Progenitor cell of endocrine pancreas (in vitro differentiated cells): Measurements from ENCODE around the gene DOCK2. TPM values are rescaled to one million over a fixed set of nuclear protein-coding genes. Genes with fewer than 3 reads are reported as not detected.

Source experiments
- DNase-seq: peaks from one replicate; pipeline ENCODE4 v3.0.0; 2021; ENCODE audit warnings: low spot score; ENCODE audit not compliant: unreplicated experiment
- H3K27ac Mint-ChIP-seq: 2 replicates; pipeline ENCODE4 v1.8.0; 2021; ENCODE audit warnings: mild to moderate bottlenecking, moderate library complexity, mixed read lengths
- H3K27me3 Mint-ChIP-seq: 2 replicates; pipeline ENCODE4 v1.8.0; 2021; ENCODE audit warnings: mixed read lengths
- H3K36me3 Mint-ChIP-seq: 2 replicates; pipeline ENCODE4 v1.8.0; 2022; ENCODE audit warnings: mixed read lengths; ENCODE audit not compliant: insufficient read depth
- H3K4me1 Mint-ChIP-seq: 2 replicates; pipeline ENCODE4 v1.8.0; 2021; ENCODE audit warnings: low read depth, mixed read lengths
- H3K4me3 Mint-ChIP-seq: 2 replicates; pipeline ENCODE4 v1.8.0; 2021; ENCODE audit warnings: low read depth, mild to moderate bottlenecking, moderate library complexity, mixed read lengths
- H3K9me3 Mint-ChIP-seq: 2 replicates; pipeline ENCODE4 v1.8.0; 2021; ENCODE audit warnings: low read depth, mixed read lengths
- CTCF ChIP-seq: fragments of 200-600 bp; sonication (generic); IDR thresholded peaks from one replicate; pipeline ENCODE4 v1.5.0; 2021; ENCODE audit warnings: antibody characterized with exemption, mild to moderate bottlenecking; ENCODE audit not compliant: unreplicated experiment
- total RNA-seq: library from RNA; stranded (reverse); gene quantifications from 2 replicates; pipeline ENCODE4 v1.2.1, GENCODE V29; 2021

Gene DOCK2
- total RNA-seq, 1 donor from 2014 or later = not detected

GRCh38 chr5:169648725-169649310 lies 11.7 kb downstream of the DOCK2 start:
- H3K36me3 Mint-ChIP-seq = no peaks in the 10 kb centered on the region
- peaks cover 6% of the 10 kb centered on the region for H3K4me1 Mint-ChIP-seq
- H3K9me3 Mint-ChIP-seq = no peaks in the 10 kb centered on the region
- no peak for DNase-seq
- no peak for TF ChIP-seq CTCF
- no peak overlapping the region for H3K27ac Mint-ChIP-seq
- no peak overlapping the region for H3K4me3 Mint-ChIP-seq
- H3K27me3 Mint-ChIP-seq = peaks cover 29% of the 10 kb centered on the region

DNA sequence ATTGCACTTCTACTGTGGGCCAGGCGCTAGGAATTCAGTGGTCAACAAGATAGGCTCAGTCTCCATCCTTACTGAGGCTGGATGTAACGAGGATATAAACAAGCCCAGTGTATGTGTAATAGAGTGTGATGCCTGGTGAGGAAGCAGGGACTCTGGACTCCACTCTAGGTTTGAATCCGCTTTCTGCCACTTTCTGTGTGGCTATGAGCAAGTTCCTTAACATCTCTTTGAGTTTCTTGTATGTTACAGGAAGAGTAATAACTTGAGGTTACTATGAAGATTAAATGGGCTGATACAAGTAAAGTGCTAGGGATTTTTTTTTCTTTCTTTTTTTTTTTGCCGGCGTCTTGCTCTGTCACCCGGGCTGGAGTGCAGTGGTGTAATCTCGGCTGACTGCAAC lies 12.4 kb downstream of the DOCK2 start:
- H3K9me3 Mint-ChIP-seq = no peaks in the 10 kb centered on the region
- H3K4me1 Mint-ChIP-seq = peaks cover 6% of the 10 kb centered on the region
- H3K27ac Mint-ChIP-seq = no peak overlapping the region
- no peaks in the 10 kb centered on the region for H3K36me3 Mint-ChIP-seq
- no peak overlapping the region for H3K4me3 Mint-ChIP-seq
- H3K27me3 Mint-ChIP-seq = peaks cover 28% of the 10 kb centered on the region
- TF ChIP-seq CTCF = no peak
- DNase-seq = no peak

- no peak overlapping the region for H3K27ac Mint-ChIP-seq
These were observed 13.7 kb downstream of the DOCK2 start for GRCh38 chr5:169650701-169651331.

DNA sequence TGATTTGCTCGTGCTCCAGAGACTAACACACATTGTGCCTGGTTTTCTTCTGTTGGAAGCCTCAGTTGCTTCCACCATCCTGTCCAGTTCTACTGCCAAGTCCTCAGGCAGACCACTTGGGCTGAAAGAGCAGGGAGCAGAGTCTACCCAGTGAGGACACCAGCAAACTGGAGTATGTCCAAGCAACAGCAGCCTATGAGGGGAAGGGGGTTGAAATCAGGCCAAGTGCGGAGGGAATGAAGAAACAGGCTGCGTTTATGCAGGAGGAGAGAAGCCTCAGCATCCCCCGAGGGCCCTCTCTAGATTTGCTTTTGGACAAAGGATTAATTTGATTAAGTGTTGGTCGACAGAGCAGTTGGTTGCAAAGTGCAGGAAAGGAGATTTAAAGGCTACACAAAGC lies 14.5 kb downstream of the DOCK2 start:
- no peak for DNase-seq
- Mint-ChIP-seq H3K36me3 (no peaks in the 10 kb centered on the region), H3K27ac (no peak overlapping the region), H3K4me1 (peaks cover 6% of the 10 kb centered on the region), H3K4me3 (no peak overlapping the region), H3K9me3 (no peaks in the 10 kb centered on the region), H3K27me3 (peaks cover 25% of the 10 kb centered on the region)
- TF ChIP-seq CTCF = no peak

More at GRCh38 chr5:169650701-169651331, 13.7 kb downstream of the DOCK2 start:
- H3K27me3 Mint-ChIP-seq = peaks cover 25% of the 10 kb centered on the region
- TF ChIP-seq CTCF = no peak
- no peaks in the 10 kb centered on the region for H3K36me3 Mint-ChIP-seq
- no peak overlapping the region for H3K4me3 Mint-ChIP-seq
- peaks cover 6% of the 10 kb centered on the region for H3K4me1 Mint-ChIP-seq
- DNase-seq = no peak
- H3K9me3 Mint-ChIP-seq = no peaks in the 10 kb centered on the region

DNA sequence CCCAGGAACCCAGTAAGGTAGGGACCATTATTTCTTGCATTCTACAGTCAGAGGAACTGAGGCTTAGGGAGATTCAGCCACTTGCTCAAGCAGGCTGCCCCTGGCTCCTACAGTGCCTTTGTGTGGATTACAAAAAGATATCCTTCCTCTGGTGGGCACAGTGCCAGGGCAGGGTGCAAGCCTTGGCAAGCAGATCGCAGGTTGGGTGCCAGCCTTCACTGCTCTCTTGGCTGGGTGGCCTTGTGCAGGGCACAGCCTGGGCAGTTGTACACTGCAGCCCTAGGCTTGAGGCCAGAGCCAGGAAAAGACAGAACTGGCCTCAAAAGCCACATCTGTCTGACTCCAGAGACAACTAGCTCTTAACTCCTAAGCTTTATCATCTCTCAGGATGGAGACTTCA lies 15.0 kb downstream of the DOCK2 start:
- Mint-ChIP-seq H3K4me3 (no peak overlapping the region), H3K27me3 (peaks cover 25% of the 10 kb centered on the region), H3K27ac (no peak overlapping the region), H3K4me1 (peaks cover 6% of the 10 kb centered on the region), H3K36me3 (no peaks in the 10 kb centered on the region), H3K9me3 (no peaks in the 10 kb centered on the region)
- DNase-seq = no peak
- TF ChIP-seq CTCF = no peak
